Fibroblast of mammary gland (primary cell): ENCODE measurements around the gene SRPRA.
A peak's percentile ranks its signal among the peaks of the same experiment; 100 is the strongest.

ENCODE experiments used
- DNase-seq: peaks from one replicate; pipeline ENCODE4 v3.0.0-alpha.2; 2010; ENCODE audit warnings: low read depth
- H3K4me3 ChIP-seq: 2 replicates; pipeline ENCODE4 v1.5.1; 2011; ENCODE audit warnings: low read depth, mild to moderate bottlenecking, low read length, moderate library complexity; ENCODE audit not compliant: control insufficient read depth
- CTCF ChIP-seq: conservative IDR thresholded peaks from 2 replicates; pipeline ENCODE4 v1.5.1; 2011; ENCODE audit warnings: low read depth, low read length, inconsistent platforms; ENCODE audit not compliant: control insufficient read depth, insufficient read depth

Gene SRPRA

GRCh38 chr11:126277322-126277721 is 8.6 kb upstream of the SRPRA start:
- no peak for TF ChIP-seq CTCF
- DNase-seq: no peak

GRCh38 chr11:126268361-126268707 is 361 bp downstream of the SRPRA start:
- peak overlapping the region; percentile 90 for H3K4me3 ChIP-seq
- no peak for TF ChIP-seq CTCF
- no peak for DNase-seq

More at GRCh38 chr11:126277322-126277721, 8.6 kb upstream of the SRPRA start:
- no peak overlapping the region for H3K4me3 ChIP-seq

- no peak for TF ChIP-seq CTCF
- no peak for DNase-seq
- H3K4me3 ChIP-seq: peak overlapping the region; percentile 90
Measured at GRCh38 chr11:126267650-126268049, 1.0 kb downstream of the SRPRA start.

GRCh38 chr11:126265811-126266210 is 2.9 kb downstream of the SRPRA start:
- no peak for TF ChIP-seq CTCF
- DNase-seq: peak; percentile 30
- H3K4me3 ChIP-seq: no peak overlapping the region

- no peak for DNase-seq
- TF ChIP-seq CTCF: no peak
- H3K4me3 ChIP-seq: no peak overlapping the region
Measured at GRCh38 chr11:126263489-126263888, 5.2 kb downstream of the SRPRA start.

- TF ChIP-seq CTCF: no peak
- H3K4me3 ChIP-seq: no peak overlapping the region
- DNase-seq: no peak
Measured at GRCh38 chr11:126262216-126262615, 6.5 kb downstream of the SRPRA start.

- H3K4me3 ChIP-seq: no peak overlapping the region
- no peak for TF ChIP-seq CTCF
- peak; percentile 44 for DNase-seq
Measured at GRCh38 chr11:126257764-126258163, 10.9 kb downstream of the SRPRA start.
